ENCODE results near the gene MORF4L1. TPM values are rescaled to one million over a fixed set of nuclear protein-coding genes. Genes with fewer than 3 reads are reported as not detected.

MORF4L1 gene
- total and polyA plus RNA-seq, 10 of the 15 experiments (the other 5 are each of a cell fraction or from before 2014, with no cell fraction given), result 113 to 636 (median 229) TPM

DNA sequence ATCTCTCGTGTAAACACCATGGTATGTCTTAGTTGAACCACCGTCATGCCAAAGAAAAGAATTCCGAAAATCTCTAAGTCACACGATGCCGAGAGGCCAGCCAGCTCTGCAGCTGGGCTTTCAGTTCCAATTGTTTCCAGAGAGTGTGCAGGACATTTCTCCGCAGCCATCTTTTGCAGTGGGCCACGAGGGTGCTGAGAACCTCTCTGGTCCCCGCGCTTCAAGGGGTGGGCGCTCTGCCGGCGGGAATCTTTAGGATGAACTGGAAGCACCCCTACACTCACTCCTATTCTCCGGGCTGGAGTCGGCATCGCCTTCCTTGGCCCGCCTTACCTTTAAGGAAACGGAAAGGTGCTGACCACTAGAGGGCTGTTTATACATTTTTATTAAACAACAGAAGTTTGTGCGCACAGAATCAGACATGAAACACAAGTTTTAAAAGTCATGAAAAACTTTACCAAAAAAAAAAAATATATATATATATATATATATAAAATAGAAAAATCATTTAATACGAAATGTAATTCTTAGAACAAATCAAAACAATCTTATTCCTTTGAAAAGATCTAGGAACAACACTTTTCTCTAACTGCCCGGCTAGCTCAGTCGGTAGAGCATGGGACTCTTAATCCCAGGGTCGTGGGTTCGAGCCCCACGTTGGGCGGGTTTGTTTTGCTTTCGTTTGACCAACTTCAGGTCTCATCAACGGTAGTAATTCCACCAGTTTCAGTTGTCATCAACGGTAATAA, 12.5 kb upstream of the MORF4L1 start (continued):
- no peak for TF ChIP-seq CHD2 (IDR thresholded peaks at IDR 0.05; ENCODE audit: borderline replicate concordance, low read depth, low read length)
- peak; percentile 41 for TF ChIP-seq RELA (IDR thresholded peaks at IDR 0.05; ENCODE audit: borderline replicate concordance, partially characterized antibody)
- no peak for TF ChIP-seq SIX5 (IDR thresholded peaks at IDR 0.05; ENCODE audit: low read depth, low read length, severe bottlenecking)
- peak; percentile 98 for TF ChIP-seq TARDBP (IDR thresholded peaks at IDR 0.05; ENCODE audit: borderline replicate concordance)
- TF ChIP-seq SMC3 (IDR thresholded peaks at IDR 0.05; ENCODE audit: borderline replicate concordance, low read length), result peak; percentile 23; the same call in 1 of the 2 replicates
- TF ChIP-seq TCF12 (IDR thresholded peaks at IDR 0.05; ENCODE audit: low read depth, low read length), result no peak
- no peak for TF ChIP-seq SUZ12 (IDR thresholded peaks at IDR 0.05; ENCODE audit: unreplicated experiment)
- no peak for TF ChIP-seq MEF2B (IDR thresholded peaks at IDR 0.05; ENCODE audit: partially characterized antibody, poor library complexity, severe bottlenecking)
- TF ChIP-seq WRNIP1 (IDR thresholded peaks at IDR 0.05; ENCODE audit: borderline replicate concordance, low read depth, low read length), result no peak
- TF ChIP-seq CBFB (IDR thresholded peaks at IDR 0.05; ENCODE audit: low read depth), result 0 out of 2 replicates have a peak, but pooled peaks have one; percentile 25
- peak; percentile 90 for TF ChIP-seq SREBF2 (IDR thresholded peaks at IDR 0.05; ENCODE audit: low read length)
- TF ChIP-seq FOXK2 (IDR thresholded peaks at IDR 0.05), result no peak
- no peak for TF ChIP-seq CHD1 (IDR thresholded peaks at IDR 0.05; ENCODE audit: low read depth, low read length)
- TF ChIP-seq, protein P1, sequence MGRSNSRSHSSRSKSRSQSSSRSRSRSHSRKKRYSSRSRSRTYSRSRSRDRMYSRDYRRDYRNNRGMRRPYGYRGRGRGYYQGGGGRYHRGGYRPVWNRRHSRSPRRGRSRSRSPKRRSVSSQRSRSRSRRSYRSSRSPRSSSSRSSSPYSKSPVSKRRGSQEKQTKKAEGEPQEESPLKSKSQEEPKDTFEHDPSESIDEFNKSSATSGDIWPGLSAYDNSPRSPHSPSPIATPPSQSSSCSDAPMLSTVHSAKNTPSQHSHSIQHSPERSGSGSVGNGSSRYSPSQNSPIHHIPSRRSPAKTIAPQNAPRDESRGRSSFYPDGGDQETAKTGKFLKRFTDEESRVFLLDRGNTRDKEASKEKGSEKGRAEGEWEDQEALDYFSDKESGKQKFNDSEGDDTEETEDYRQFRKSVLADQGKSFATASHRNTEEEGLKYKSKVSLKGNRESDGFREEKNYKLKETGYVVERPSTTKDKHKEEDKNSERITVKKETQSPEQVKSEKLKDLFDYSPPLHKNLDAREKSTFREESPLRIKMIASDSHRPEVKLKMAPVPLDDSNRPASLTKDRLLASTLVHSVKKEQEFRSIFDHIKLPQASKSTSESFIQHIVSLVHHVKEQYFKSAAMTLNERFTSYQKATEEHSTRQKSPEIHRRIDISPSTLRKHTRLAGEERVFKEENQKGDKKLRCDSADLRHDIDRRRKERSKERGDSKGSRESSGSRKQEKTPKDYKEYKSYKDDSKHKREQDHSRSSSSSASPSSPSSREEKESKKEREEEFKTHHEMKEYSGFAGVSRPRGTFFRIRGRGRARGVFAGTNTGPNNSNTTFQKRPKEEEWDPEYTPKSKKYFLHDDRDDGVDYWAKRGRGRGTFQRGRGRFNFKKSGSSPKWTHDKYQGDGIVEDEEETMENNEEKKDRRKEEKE (IDR thresholded peaks at IDR 0.05), result no peak
- TF ChIP-seq JUND (IDR thresholded peaks at IDR 0.05; ENCODE audit: low read depth, low read length), result no peak
- no peak for TF ChIP-seq POLR2A (IDR thresholded peaks at IDR 0.05; ENCODE audit: low read depth, low read length)
- TF ChIP-seq, protein P2, sequence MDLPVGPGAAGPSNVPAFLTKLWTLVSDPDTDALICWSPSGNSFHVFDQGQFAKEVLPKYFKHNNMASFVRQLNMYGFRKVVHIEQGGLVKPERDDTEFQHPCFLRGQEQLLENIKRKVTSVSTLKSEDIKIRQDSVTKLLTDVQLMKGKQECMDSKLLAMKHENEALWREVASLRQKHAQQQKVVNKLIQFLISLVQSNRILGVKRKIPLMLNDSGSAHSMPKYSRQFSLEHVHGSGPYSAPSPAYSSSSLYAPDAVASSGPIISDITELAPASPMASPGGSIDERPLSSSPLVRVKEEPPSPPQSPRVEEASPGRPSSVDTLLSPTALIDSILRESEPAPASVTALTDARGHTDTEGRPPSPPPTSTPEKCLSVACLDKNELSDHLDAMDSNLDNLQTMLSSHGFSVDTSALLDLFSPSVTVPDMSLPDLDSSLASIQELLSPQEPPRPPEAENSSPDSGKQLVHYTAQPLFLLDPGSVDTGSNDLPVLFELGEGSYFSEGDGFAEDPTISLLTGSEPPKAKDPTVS (IDR thresholded peaks at IDR 0.05; ENCODE audit: low read depth, low read length), result no peak
- TF ChIP-seq, protein P3, sequence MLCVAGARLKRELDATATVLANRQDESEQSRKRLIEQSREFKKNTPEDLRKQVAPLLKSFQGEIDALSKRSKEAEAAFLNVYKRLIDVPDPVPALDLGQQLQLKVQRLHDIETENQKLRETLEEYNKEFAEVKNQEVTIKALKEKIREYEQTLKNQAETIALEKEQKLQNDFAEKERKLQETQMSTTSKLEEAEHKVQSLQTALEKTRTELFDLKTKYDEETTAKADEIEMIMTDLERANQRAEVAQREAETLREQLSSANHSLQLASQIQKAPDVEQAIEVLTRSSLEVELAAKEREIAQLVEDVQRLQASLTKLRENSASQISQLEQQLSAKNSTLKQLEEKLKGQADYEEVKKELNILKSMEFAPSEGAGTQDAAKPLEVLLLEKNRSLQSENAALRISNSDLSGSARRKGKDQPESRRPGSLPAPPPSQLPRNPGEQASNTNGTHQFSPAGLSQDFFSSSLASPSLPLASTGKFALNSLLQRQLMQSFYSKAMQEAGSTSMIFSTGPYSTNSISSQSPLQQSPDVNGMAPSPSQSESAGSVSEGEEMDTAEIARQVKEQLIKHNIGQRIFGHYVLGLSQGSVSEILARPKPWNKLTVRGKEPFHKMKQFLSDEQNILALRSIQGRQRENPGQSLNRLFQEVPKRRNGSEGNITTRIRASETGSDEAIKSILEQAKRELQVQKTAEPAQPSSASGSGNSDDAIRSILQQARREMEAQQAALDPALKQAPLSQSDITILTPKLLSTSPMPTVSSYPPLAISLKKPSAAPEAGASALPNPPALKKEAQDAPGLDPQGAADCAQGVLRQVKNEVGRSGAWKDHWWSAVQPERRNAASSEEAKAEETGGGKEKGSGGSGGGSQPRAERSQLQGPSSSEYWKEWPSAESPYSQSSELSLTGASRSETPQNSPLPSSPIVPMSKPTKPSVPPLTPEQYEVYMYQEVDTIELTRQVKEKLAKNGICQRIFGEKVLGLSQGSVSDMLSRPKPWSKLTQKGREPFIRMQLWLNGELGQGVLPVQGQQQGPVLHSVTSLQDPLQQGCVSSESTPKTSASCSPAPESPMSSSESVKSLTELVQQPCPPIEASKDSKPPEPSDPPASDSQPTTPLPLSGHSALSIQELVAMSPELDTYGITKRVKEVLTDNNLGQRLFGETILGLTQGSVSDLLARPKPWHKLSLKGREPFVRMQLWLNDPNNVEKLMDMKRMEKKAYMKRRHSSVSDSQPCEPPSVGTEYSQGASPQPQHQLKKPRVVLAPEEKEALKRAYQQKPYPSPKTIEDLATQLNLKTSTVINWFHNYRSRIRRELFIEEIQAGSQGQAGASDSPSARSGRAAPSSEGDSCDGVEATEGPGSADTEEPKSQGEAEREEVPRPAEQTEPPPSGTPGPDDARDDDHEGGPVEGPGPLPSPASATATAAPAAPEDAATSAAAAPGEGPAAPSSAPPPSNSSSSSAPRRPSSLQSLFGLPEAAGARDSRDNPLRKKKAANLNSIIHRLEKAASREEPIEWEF (IDR thresholded peaks at IDR 0.05; ENCODE audit: insufficient replicate concordance, low read depth, low read length), result no peak
- peak; percentile 65; the same call in 1 of the 2 replicates for TF ChIP-seq GABPA (IDR thresholded peaks at IDR 0.05; ENCODE audit: low read depth)
- TF ChIP-seq TAF1 (IDR thresholded peaks at IDR 0.05; ENCODE audit: borderline replicate concordance, low read depth, low read length), result no peak
- TF ChIP-seq KLF5 (IDR thresholded peaks at IDR 0.05; ENCODE audit: partially characterized antibody), result no peak
- no peak for TF ChIP-seq MTA2 (IDR thresholded peaks at IDR 0.05; ENCODE audit: low read depth)
- TF ChIP-seq NBN (IDR thresholded peaks at IDR 0.05), result no peak

Measured in GM12878 (cell line).